AG04449 (cell line): ENCODE measurements around the gene TAF11L13.
"Not testable (repeated sequence)": the region's sequence is repeated elsewhere in the genome, so short reads cannot be mapped to it uniquely, and the experiment has no call there.

ENCODE experiments used
- CTCF ChIA-PET: fragments of 350-600 bp; formaldehyde crosslinking; extraction: SDS; loops from one replicate; lab custom pipeline; 2021; ENCODE audit warnings: antibody characterized with exemption; lab: Yijun Ruan, JAX
- POLR2A ChIA-PET: fragments of 400-600, 350-600 bp; formaldehyde crosslinking; extraction: SDS; loops from one replicate; lab custom pipeline; 2020; ENCODE audit warnings: antibody characterized with exemption, inconsistent platforms; lab: Yijun Ruan, JAX
- DNase-seq: peaks from one replicate; pipeline ENCODE4 v3.0.0-alpha.2; 2010; ENCODE audit warnings: low read depth, low spot score
- H3K4me3 ChIP-seq: 2 replicates; pipeline ENCODE4 v1.5.1; 2011; ENCODE audit warnings: low read depth, mild to moderate bottlenecking, control low read depth, low read length
- CTCF ChIP-seq: IDR thresholded peaks from one replicate; pipeline ENCODE4 v1.5.1; 2011; ENCODE audit warnings: mild to moderate bottlenecking, moderate library complexity, low read length, control low read depth, inconsistent platforms; ENCODE audit not compliant: insufficient read depth; ENCODE audit errors: missing control alignments

Gene TAF11L13

GRCh38 chr5:17631788-17632187 is at the start of gene TAF11L13:
Gene TAF11L13, plus strand, starts transcription at chr5:17632088.
- H3K4me3 ChIP-seq, CTCF ChIA-PET, POLR2A ChIA-PET, DNase-seq: not testable (repeated sequence)

- DNase-seq, POLR2A ChIA-PET, H3K4me3 ChIP-seq, CTCF ChIA-PET: not testable (repeated sequence)
Measured at GRCh38 chr5:17585658-17586057, 46.2 kb upstream of the TAF11L13 start, which contains the start of gene TAF11L7. Gene TAF11L7, minus strand, starts transcription at chr5:17585758.

- H3K4me3 ChIP-seq, DNase-seq, CTCF ChIA-PET, POLR2A ChIA-PET: not testable (repeated sequence)
Measured at GRCh38 chr5:17590860-17591259, 41.0 kb upstream of the TAF11L13 start, which contains the start of gene TAF11L8. Gene TAF11L8, minus strand, starts transcription at chr5:17590960.

GRCh38 chr5:17594255-17594654 is 37.6 kb upstream of the TAF11L13 start, which contains the start of gene TAF11L9:
Gene TAF11L9, minus strand, starts transcription at chr5:17594394.
- POLR2A ChIA-PET, DNase-seq, H3K4me3 ChIP-seq, CTCF ChIA-PET: not testable (repeated sequence)

GRCh38 chr5:17597728-17598127 is 34.2 kb upstream of the TAF11L13 start, which contains the start of gene TAF11L10:
Gene TAF11L10, minus strand, starts transcription at chr5:17597828.
- CTCF ChIA-PET: not testable (repeated sequence)

GRCh38 chr5:17603880-17604279 is 28.0 kb upstream of the TAF11L13 start, which contains the start of gene TAF11L11:
Gene TAF11L11, plus strand, starts transcription at chr5:17604183.
- H3K4me3 ChIP-seq, DNase-seq, CTCF ChIA-PET, POLR2A ChIA-PET: not testable (repeated sequence)

More at GRCh38 chr5:17597728-17598127, 34.2 kb upstream of the TAF11L13 start, which contains the start of gene TAF11L10:
- POLR2A ChIA-PET, DNase-seq, H3K4me3 ChIP-seq: not testable (repeated sequence)

- H3K4me3 ChIP-seq: no peak overlapping the region
- ChIA-PET POLR2A (no interaction called here), CTCF (no interaction called here)
- no peak for TF ChIP-seq CTCF
- no peak for DNase-seq
Measured at GRCh38 chr5:17604951-17605350, 26.9 kb upstream of the TAF11L13 start.

GRCh38 chr5:17607461-17607860 is 24.4 kb upstream of the TAF11L13 start:
- POLR2A ChIA-PET, DNase-seq, CTCF ChIA-PET, H3K4me3 ChIP-seq: not testable (repeated sequence)

GRCh38 chr5:17610092-17610491 is 21.8 kb upstream of the TAF11L13 start, which contains the start of gene TAF11L12:
Gene TAF11L12, plus strand, starts transcription at chr5:17610392.
- POLR2A ChIA-PET, CTCF ChIA-PET, DNase-seq: not testable (repeated sequence)

GRCh38 chr5:17614872-17615605 is 16.8 kb upstream of the TAF11L13 start:
- ChIA-PET POLR2A (no interaction called here), CTCF (no interaction called here)
- no peak for TF ChIP-seq CTCF
- no peak for DNase-seq
- H3K4me3 ChIP-seq: no peak overlapping the region

More at GRCh38 chr5:17610092-17610491, 21.8 kb upstream of the TAF11L13 start, which contains the start of gene TAF11L12:
- not testable (repeated sequence) for H3K4me3 ChIP-seq
